HG03196 (cell line): Measurements from ENCODE around the gene MCF2L2.

ENCODE experiments used
- ATAC-seq: cut with Tn5 transposase; IDR thresholded peaks from one replicate; pipeline ENCODE4 v1.9.1; 2021; ENCODE audit not compliant: unreplicated experiment

MCF2L2 gene

DNA sequence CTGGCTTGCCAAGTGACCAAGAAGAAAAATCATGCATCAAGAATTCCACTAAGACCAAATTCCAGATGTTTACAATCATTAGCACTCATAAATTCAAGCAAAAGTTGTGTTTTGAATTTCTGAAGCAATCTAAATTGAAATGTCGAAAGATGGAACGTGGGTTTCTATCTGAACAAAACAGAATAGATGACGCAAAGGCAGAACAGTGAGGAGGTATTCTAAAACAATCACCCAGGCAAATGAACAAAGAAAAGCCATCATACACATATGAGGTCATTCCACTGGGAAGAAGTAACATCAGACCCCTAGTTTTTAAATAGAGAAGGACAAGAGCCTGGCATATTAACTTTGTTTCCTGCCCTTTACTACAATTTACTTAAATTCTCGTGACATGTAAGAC lies 58.0 kb downstream of the MCF2L2 start:
- no peak for ATAC-seq

DNA sequence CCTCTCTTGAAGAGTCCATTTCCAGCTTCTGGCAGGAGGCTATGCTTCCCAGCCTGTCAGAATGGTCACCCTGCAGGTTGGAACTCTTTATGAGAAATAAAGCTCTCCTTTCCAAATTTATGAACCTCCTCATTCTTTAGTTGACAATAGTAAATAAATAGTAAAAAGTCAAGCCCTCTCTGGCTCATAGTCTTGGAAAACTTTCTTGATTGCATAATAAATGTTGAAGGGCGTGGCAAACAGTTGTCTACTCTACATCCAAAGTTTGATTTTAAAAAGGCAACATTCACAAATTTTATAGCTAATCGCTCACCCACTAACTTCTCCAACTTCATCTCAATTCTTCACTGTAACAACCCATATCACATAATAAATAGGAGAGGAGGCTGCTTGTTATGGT lies 58.8 kb downstream of the MCF2L2 start:
- no peak for ATAC-seq

DNA sequence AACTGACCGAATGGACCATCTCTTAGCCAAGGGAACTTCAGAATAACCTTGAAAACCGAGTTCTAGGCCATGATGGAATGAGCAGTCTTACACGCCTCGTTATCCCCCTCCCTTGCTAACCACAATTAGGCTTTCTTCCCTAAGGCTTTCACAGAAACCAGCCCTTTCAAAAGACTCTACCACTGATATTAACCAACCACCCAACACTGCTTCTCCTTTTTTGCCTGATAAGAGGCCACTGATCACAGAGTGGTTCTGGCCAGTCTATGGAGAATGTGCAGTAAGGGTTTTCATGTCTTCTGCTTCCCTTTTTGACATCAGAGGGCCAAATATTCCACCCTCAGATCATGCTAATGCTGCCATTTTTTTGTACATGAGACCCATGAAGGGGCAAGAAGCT lies 59.3 kb downstream of the MCF2L2 start:
- ATAC-seq, result no peak

DNA sequence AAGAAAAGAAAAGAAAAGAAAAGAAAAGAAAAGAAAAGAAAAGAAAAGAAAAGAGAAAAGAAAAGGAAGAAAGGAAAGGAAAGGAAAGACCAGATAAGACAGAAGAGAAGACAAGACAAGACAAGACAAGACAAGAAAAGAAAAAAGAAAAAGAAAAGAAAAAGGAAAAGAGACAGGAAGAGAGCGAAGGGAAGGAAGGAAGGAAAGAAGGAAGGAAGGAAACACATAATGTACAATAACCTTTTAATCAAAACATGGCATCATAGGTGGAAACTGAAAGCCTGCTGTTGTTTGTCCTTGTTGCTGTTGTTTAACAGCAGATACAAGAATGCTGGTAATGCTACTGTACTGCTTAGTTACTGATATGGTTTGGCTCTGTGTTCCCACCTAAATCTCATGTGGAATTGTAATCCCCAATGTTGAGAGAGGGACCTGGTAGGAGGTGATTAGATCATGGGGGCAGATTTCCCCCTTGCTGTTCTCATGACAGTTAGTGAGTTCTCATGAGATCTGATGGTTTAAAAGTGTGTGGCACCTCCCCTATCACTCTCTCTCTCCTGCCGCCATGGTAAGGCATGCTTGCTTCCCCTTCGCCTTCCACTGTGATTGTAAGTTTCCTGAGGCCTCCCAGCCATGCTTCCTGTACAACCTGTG lies 67.3 kb downstream of the MCF2L2 start:
- no peak for ATAC-seq

DNA sequence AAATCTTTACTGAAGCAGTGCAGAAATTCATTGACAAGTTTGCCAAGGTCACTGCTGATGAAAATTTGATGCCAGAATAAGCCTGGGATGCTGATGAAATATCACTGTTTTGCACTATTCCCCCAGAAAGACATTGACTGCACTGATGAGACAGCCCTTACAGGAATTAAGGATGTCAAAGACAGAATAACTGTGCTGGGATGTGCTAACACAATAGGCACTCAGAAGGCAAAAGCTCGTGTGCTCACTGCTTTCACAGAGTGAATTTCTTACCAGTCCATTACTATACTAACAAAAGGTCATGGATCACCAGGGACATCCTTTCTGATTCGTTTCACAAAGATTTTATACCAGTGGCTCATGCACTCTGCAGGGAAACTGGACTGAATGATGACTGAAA lies 69.4 kb downstream of the MCF2L2 start:
- no peak for ATAC-seq

DNA sequence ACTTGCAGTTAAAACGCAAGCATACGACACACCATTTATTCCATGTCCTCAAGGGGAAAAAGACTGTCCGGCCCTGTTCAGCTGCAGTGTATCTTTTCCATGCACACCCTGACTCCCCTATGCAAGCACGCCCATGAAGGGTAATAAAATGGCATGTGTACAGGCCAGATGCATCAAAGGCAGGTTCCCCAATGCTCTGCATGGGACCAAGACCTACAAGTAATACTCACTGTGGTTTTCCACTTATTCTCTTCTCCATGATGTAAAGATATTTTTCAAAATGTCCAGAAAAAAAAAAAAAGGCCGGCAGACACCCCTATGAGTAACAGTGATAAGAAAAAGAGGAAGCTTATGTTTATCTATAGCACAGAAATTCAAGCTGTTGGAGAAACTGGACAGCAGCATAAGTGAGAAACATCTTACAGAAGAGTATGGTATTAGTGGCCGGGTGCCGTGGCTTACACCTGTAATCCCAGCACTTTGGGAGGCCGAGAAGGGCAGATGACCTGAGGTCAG lies 70.8 kb downstream of the MCF2L2 start:
- no peak for ATAC-seq

DNA sequence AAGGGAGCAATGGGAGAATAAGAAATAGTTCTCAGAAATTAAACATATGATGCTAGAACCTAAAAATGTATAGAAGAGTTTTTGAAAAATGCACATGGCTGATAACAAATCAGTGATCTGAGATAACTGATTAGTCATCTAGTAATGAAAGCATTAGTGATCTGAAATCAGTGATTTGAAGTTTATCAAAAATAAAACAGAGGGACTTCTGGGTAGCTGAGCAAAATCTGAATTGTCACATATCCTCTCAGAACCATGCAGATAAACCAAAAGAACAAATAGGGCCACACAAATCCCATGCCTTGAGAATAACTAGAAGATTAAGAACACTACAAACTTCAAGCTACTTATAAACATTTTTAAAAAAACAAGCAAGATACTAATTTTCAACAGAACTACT lies 71.5 kb downstream of the MCF2L2 start:
- no peak for ATAC-seq

DNA sequence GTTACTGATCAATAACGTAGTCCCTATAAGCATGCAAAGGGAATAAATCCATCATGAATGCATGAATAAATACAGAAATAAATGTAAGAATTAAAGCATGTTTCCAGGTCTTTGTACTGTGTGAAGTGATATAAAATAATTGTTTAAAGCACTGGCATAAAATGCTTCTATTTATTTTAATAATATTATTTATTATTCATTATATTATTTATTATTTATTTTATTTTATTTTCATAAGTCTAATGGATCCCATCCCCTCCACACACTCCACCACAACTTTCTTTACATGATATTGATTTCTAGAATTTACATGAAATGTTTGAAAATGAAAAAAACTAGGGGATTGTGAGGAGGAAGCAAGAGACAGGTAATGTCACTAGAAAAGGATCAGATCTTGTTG lies 73.5 kb downstream of the MCF2L2 start:
- no peak for ATAC-seq

DNA sequence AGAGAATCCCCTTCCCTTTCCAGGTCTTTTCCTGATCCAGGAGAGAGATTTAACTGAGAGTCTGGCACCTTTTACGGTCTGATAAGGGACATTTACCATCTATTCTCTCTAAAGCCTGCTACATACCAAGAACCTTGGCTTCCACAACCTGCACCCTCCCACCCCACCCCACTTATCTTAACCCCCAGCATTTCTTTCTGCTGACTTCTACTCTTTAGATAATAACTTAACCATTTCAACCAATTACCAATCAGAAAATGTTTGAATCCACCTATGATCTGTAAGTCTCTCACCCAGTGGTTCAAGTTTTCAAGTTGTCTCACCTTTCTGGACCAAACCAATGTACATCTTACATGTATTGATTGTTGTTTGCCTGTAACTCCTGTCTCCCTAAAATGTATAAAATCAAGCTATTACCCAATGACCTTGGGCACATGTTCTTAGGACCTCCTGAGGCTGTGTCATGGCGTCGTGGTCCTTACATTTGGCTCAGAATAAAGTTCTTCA lies 74.0 kb downstream of the MCF2L2 start:
- no peak for ATAC-seq

DNA sequence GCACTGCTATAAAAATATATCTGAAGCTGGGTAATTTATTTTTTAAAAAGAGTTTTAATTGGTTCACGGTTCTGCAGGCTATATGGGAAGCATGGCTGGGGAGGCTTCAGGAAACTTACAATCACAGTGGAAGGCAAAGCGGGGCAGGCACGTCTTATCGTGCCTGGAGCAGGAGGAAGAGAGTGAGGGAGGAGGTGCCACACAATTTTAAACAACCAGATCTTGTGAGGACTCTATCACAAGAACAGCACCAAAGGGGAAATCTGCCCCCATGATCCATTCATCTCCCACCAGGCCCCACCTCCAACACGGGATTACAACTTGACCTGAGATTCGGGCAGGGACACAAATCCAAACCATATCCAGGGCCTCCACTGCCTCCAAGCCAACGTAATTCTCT lies 75.0 kb downstream of the MCF2L2 start:
- ATAC-seq, result no peak

DNA sequence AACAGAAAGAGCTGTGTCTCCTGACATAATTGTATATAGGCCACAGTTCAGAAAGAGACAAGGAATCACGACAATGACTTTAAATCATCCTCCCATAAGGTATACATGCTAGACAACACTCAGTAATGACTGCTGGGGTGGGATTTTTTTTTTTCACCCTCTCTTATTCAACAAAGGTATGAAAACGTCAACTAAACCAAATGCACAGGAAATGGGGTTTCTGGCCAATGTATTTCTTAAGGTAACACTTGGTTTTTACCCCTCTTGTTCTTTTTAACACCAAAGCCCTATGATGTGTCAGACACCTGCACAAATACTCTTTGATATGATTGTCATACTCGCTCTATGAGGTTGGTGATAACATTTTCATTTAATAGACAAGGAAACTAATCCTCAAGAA lies 78.3 kb downstream of the MCF2L2 start:
- no peak for ATAC-seq

DNA sequence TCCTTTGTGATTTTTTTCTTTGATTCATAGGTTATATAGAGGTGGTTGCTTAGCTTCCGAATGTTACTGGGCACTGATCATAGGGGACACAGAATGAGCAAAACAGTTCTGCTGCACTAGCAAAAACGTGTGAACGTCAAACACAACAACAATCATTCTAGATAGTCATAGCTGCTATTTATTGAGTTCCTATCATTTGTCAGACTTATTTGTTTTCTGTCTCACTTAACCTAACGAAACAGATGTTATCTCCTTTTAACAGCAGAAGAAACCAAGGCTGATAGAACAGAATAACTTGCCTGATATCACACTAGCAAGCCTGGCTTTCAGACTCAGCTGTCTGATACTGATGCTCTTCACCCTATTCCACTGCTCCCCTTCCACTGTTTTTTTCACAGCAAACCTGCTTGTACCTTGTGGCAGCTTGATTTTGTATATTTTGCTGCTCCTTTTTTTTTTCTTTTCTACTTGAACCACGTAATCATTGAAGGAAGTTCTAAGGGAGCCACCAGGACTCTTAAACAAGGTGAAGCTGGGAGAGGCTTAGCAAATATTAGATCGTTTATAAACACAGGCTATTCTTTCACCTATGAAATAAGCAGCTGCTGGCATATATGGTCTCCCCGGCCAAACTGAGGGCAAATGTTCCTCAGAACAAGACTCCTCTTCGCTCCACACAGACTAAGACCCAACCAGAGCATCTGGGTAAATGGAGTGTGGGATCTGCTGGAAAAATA lies 78.8 kb downstream of the MCF2L2 start:
- no peak for ATAC-seq

DNA sequence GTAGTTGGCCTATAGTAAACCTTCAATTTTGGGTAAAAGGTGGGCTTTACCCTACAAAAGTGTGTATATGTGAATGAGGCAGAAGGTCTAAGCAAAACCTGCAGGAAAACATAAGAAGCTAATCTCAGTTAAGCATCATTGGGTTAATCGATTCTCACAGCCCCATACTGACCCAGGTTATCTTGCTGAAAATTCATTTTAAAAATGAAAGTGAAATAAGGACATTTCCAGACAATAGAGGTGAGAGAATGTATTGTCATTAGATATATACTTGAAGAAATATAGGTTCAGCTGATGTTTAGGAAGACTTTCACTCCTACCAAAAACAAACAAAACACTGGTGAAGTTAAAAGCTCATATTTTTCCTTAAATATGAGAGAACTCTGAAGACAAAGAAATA lies 85.6 kb downstream of the MCF2L2 start:
- ATAC-seq, result no peak

DNA sequence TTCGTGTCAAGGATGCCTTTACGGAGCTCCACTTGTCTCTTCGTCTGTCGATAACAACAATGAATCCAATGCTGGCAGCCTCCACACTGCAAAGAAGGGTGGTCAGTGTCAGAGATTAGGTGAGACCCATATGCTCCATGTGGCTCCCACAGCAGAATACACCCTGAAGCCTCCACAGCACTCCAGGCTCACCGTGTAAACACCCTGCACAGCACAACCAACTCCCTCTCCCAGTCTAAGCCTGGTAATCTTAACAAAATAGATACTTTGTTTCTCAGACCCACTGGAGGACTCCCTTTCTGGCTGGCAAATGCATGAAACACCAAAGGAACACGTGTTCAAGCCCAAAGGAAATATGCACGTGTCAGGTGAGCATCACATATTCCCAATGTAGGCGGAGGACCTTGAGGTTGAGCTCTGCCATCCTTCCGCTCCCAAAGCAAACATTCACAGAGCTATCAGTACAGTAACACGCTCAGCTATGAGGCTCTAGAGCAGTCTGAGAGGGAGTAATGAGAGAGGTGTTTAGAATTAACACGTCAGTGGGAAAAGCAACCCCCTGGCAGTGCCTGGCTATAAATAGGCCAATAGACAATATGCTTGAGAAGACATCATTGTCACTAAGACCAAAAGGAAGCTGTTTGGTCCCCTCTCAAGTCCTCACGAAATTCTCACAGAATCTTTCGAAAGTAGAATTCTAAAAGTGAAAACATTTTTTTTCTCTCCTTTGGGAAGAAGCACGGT lies 86.7 kb downstream of the MCF2L2 start:
- no peak for ATAC-seq

DNA sequence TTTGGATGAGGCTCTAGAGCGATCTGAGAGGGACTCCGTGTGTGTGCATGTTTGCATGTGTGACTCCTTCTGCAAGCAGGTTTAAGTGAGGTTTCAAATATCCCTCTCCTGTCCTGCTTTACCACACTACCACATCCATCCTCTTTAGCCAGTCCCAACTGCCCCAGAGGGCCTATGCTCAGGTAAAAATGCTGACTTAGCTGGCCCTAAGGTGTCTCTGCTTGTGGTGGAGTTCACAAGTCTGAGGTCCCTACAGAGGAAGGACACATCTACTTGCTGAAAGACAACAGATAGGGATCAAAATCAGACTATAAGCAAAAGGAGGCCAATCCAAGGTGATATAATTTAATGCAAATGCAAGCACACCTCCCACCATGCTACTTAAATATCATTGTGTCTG lies 88.2 kb downstream of the MCF2L2 start:
- no peak for ATAC-seq

DNA sequence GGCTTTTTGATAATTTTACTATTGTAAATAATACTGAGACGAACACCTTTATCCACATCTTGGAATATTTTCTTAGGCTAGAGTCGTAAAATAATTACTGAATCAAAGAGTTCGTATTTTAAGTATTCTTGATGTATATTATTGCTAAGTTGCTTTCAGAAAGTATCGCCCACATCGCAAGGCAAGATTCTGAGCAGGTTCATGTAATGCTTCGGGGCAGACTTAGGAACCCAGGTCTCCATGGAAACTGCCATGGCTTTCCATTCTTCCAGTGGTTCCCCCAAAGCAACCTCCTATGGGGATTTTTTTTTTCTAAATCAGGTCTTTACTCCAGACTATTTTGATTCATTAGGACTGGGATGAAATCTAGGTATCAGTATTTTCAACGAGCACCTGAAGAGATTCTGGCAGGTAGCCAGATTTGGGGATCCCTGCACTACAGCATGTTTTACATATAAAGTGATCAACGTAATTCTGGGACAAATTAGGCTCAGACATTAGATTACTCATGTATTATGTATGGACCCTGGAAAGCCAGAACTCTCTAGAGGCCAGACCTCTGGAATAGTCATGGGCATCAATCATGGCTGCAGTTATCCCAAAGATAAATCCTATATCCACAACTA lies 88.8 kb downstream of the MCF2L2 start:
- ATAC-seq, result no peak

DNA sequence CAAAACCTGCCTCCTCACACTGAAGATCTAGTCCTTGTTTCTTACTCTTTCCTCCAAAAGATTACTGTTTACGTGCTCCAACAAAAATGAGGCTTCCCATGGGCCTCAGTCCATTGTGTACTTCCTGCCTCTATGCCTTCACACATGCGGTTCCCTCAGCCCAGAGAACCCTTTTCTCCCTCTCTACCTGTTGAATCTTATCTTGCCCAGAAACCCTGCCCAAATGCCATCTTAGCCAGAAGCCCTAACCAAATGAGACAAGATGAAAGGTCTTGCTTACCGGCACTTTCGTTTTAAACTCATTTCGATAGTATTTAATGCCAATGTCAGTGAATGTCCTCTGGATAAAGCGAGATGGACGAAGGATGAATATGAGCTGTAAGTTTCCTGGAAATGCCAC lies 89.9 kb downstream of the MCF2L2 start:
- no peak for ATAC-seq

DNA sequence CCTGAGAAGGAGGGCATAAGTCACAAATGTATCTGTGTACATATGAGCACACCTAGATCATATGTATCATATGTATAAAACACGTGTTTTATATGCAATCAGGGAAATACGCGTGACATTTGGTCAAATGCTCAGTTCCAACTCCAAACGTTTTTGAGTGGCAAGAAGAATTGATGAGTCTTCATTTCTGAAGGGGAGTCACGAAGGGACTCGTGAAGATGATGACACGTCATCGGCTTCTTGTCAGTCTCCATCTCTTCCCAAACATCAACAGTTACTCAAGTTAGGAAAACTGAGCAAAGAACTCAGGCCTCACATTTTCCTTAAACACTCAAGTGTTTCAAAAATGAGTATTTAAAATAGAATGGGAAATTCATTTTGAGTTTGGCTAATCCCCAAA lies 95.9 kb downstream of the MCF2L2 start:
- no peak for ATAC-seq

DNA sequence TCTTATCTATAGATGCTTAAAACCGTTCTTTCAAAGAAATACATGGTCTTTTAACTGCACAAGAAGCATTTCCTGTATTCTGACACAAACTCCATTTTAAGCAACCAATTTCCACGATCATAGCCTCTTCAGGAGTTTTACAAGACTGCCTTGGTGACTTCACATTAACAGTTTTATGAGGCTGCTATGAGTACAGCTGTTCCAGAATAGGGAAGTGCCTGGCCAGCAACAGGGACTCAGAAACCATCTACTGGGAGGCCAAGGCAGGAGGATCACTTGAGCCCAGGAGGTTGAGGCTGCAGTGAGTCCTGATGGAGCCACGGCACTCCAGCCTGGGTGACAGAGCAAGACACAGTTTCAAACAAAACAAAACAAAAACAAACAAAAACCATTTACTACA lies 96.9 kb downstream of the MCF2L2 start:
- no peak for ATAC-seq

DNA sequence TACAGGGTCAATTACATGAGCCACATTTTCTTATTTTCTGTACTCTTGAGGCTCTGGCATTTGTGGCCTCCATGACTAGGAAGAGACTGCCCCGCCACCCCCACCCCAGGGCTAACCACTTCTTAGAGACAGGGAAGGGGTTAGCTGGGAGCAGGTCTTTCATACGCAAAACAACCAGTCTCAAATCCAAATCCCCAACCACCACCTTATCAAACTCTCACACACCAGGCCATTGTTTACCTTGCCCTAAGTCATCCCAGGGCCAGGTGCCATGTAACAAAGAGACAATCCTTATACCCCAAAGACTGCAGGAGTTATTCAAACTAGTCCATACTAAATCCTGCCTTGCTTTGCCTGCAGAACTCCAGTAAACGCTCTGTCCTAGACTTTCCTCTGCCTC lies 97.5 kb downstream of the MCF2L2 start:
- no peak for ATAC-seq

DNA sequence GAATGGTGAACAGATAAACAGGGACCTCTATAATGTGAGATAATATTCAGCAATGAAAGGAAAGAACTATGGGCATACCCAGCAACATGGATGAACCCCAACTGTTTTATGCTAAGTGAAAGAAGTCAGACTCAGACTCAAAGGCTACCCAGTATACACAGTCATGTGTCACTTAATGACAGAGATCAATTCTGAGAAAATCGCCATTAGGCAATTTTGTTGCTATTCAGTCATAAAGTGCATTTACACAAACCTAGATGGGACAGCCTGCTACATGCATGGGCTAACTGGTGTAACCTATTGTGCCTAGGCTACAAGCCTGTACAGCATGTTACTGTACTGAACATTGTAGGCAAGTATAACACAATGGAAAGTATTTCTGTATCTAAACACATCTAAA lies 98.9 kb downstream of the MCF2L2 start:
- no peak for ATAC-seq
